ENCODE results near the gene ZNF546.
"Not testable (repeated sequence)": the region's sequence is repeated elsewhere in the genome, so short reads cannot be mapped to it uniquely, and the experiment has no call there.

- TF ChIP-seq CTCF (conservative IDR thresholded peaks at IDR 0.05); ZFX (IDR thresholded peaks at IDR 0.05): not testable (repeated sequence)
These were observed 39.0 kb upstream of the ZNF546 start for GRCh38 chr19:39957886-39958285.
